ENCODE results near the gene SDK1.
A peak's percentile ranks its signal among the peaks of the same experiment; 100 is the strongest.

Gene SDK1

GRCh38 chr7:3497796-3498195 is 196.7 kb downstream of the SDK1 start:
- no peak overlapping the region for H3K4me3 ChIP-seq (ENCODE audit: low read length)
- no peak for DNase-seq (ENCODE audit: low read depth)
- TF ChIP-seq CTCF (IDR thresholded peaks at IDR 0.05; ENCODE audit: insufficient read depth, low read depth, low read length, missing control alignments) = no peak

DNA sequence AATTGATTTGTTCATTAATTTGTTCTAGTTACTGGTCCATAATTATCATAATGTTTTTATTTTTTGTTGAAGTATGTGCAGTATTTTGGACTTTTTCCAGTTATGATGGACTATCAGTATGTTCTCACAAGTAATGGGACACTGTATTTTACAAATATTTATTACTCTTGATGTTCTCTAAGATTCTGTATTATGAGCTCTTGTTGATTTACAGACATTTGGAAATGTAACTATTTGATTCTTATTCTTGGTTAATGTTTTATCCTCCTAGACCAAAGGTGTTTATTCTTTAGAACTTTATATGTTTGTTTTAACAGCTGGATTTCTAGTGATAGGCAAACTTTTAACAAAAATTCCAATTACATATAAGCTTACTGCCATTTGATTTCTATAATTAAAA is 200.6 kb downstream of the SDK1 start:
- no peak for TF ChIP-seq CTCF (IDR thresholded peaks at IDR 0.05; ENCODE audit: insufficient read depth, low read depth, low read length, missing control alignments)
- no peak overlapping the region for H3K4me3 ChIP-seq (ENCODE audit: low read length)
- DNase-seq (ENCODE audit: low read depth) = no peak

GRCh38 chr7:3504384-3504783 is 203.3 kb downstream of the SDK1 start:
- no peak for TF ChIP-seq CTCF (IDR thresholded peaks at IDR 0.05; ENCODE audit: insufficient read depth, low read depth, low read length, missing control alignments)
- no peak for DNase-seq (ENCODE audit: low read depth)
- no peak overlapping the region for H3K4me3 ChIP-seq (ENCODE audit: low read length)

DNA sequence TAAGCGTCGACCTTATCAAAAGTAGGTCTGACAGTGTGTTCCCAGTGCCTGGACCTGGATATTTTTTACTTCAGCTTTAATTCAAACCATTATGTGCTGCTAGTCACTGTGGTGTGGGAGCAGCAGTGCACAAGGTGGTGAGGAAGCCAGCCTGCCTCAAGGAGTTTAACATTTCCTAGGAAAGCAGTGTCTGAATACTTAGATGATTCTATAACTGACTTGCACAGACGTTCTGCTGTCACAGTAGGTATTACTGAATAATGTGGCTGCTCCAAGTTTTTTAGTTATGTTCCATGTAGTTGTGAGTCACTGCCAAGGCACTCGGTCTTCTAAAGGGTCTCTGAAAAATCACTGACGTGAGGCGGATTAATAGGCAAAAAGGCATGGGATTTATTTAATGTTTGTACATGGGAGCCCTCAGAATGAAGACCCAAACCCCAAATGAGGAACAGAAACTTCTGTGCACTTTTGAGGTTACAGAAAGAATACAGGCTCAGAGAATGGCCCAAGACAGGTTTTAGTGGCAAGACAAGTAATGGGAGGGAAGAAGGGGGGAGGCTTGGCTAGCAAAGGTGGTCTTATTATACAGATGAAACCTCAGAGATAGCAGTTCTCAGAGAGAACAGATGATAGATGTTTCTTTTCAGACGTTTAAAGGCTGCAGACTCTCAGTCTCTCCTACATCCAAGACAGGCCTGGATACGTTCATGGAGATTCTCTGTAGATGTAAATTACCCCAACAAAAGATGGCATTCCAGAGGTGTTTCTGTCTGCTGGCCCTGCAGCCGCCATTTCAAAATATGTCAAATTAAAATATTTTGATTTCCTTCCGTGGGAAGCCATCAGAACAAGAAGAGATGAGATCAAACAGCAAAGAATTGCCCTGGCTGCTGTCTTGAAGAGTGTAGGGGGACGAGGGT is 209.3 kb downstream of the SDK1 start:
- no peak for TF ChIP-seq CTCF (IDR thresholded peaks at IDR 0.05; ENCODE audit: insufficient read depth, low read depth, low read length, missing control alignments)
- no peak overlapping the region for H3K4me3 ChIP-seq (ENCODE audit: low read length)
- DNase-seq (ENCODE audit: low read depth) = no peak

DNA sequence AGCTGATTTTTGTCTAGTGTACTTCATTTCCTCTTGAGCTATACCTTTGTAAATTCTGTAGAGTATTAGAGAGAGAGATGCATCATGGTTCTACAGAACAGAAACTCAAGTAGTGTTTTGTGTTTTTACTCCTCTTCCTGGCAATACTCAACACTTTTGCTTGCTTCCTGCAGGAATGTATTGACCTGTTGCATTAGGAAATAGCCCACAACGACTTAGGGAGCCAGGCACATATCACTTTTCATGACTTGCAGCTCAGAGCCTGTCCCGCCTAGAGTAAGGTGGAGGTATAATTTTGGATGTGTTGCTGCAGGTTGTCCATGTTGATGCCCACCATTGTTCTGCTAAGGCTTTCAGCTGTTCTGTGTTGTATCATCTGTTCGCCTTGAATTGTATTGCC is 216.3 kb downstream of the SDK1 start:
- H3K4me3 ChIP-seq (ENCODE audit: low read length) = no peak overlapping the region
- no peak for DNase-seq (ENCODE audit: low read depth)
- TF ChIP-seq CTCF (IDR thresholded peaks at IDR 0.05; ENCODE audit: insufficient read depth, low read depth, low read length, missing control alignments) = no peak

- peak; percentile 48 for DNase-seq (ENCODE audit: low read depth)
- no peak for TF ChIP-seq CTCF (IDR thresholded peaks at IDR 0.05; ENCODE audit: insufficient read depth, low read depth, low read length, missing control alignments)
These were observed 217.5 kb downstream of the SDK1 start for GRCh38 chr7:3518546-3518945.

DNA sequence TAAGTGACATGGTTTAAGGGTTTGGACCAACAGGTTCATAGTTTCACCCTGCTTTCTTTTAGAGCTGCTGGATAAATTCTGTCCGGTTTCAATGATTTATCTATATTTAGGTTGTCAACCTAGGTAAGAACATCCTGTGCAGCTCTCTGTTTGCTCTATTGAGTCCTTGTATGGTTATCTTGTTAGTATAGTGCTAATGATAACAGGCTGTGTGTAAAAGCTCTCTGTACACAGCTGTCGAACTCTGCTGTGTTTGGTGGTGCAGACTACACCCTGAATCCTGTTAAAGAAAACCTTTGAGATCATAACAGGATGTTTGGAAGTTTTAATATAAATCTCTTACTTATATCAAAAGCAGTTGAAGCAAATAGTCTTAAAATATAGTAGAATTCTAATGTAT is 219.2 kb downstream of the SDK1 start:
- H3K4me3 ChIP-seq (ENCODE audit: low read length) = no peak overlapping the region
- no peak for DNase-seq (ENCODE audit: low read depth)
- no peak for TF ChIP-seq CTCF (IDR thresholded peaks at IDR 0.05; ENCODE audit: insufficient read depth, low read depth, low read length, missing control alignments)

More at GRCh38 chr7:3518546-3518945, 217.5 kb downstream of the SDK1 start:
- no peak overlapping the region for H3K4me3 ChIP-seq (ENCODE audit: low read length)
